ENCODE data around the gene ITGAL.

Gene ITGAL

DNA sequence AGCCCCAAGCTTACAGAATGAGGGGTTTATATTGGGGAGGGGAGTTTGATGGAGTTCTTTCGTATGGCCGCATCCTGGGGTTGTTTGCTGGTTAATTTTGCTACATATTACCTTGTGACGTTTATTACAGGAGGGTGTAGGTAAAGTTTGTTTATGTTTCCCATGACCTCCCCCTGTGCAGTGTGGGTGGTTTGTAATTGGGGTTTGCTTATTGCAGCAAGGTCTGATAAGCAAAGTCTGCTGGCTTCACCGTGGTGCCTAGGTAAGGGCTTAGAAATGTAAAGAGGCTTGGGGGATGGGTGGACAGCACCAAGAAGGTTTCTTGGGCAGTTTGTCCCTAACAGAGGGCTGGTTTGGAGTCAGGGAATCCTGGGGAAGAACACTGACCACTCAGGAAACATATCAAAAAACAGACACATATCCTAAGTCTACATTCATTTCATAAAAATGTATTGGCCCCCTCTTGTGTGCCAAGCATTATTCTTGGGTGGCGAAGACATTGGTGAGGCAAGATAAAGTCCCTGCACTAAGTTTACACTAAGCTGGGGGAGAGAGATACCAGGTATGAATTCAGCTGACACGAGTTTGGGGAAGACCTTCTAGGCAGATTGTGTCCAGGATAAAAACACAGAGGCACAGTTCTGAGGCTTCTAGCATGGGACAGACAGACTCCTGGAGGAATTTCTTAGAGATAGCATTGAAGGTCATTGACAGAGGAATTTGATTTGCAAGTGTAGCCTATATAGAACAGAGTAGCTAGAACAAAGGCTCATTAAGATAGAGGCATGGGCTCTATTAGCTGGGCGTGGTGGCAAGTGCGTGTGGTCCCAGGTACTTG is 76.1 kb downstream of the ITGAL start:
- no peak for DNase-seq

GRCh38 chr16:30551781-30552180 is 79.2 kb downstream of the ITGAL start:
- DNase-seq = no peak

DNA sequence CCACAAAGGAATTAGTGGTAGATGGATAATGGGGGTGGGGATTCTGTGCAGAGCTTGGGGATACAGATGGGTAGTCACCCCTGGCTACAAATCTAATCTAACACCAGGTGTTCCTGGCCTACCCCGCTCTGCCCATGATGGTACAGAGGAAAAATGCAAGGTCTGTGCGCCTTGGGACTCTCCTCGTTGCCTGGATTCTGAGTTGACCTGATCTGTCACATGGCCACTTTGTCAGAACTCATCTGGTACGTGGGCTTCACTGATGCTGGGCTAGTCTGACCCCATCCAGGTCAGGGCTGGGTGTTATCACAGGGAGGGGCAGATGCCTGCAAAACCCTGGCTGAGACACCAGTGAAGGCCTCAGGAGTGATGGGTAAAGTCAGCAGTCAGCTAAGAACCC is 80.4 kb downstream of the ITGAL start:
- DNase-seq = no peak

GRCh38 chr16:30553393-30553899 is 80.9 kb downstream of the ITGAL start:
- no peak for DNase-seq

DNA sequence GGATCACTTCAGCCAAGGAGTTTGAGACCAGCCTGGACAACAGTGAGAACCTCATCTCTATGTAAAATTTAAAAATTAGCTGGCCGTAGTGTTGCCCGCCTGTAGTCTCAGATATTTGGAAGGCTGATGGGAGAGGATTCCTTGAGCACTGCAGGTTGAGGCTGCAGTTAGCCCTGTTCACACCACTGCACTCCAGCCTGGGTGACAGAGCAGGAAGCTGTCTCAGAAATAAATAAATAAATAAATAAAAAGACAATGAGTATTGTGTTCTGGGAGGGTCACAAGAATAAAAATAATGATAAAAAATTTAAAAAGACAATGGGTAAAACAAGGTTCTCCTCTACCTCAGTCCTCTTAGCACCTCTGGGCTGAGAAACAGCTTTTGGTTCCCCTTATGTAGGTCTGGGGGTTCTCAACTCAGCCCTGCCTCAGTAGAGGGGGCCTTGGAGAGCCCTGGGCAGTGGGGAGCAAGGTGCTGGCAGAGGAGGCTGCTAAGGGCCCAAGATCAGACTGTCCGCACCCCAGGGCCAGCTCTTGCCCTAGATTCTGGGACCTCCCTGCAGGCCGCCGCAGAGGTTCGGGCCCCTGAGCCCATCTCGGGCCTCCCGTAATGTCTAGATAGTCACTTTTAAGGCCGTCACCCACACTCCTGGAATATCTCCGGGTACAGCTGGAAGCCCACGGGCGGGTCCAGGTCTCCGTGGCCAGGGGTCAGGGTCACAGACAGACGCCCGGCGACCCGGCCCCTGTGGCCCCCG is 82.2 kb downstream of the ITGAL start:
- no peak for DNase-seq

DNA sequence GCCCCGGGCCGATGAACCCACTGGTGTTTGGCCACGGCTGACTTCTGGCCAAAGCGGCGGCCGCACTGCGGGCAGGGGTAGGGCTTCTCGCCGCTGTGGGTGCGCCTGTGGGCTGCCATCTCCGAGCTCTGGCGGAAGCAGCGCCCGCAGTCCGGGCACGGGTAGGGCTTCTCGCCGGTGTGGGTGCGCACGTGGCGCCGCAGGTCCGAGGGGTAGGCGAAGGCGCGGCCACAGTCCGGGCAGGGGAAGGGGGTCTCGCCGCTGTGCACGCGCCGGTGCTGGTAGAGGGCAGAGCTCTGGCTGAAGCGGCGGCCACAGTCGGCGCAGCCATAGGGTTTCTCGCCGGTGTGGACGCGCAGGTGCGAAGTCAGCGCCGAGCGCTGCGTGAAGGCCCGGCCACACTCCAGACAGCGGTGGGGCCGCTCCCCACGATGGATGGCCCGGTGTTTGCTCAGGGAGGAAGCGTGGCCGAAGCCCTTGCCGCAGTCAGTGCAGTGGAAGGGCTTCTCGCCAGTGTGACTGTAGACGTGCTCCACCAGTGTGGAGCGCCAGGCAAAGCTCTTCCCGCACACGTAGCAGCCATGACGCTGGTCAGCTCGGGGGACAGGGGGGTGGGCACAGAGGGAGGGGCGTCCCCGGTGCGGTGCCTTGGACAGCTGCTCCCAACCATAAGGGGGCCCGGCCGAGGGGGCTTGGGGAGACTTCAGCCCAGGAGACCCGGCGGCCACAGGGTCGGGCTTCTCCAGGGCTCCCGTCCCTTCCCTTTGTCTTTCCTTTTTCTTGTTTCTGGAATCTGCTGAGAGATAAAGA is 83.0 kb downstream of the ITGAL start:
- no peak for DNase-seq

DNA sequence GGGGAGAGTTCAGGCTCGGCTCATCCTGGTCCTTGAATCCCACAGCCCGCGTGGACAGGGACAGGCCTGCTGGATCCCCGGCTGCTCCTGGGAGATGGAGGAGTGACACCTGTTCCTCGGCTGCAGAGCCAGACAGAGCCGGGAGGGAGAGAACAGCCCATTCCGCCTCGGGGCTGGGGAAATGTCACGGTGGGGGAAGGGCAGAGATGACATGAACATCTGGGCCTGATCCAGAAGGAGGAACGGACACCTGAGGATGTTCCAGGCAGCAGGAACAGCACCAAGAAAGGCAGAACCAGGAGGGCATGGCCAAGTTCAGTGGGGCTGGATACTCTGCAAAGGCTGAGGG is 83.6 kb downstream of the ITGAL start:
- peak in 1 of 2 experiments; percentile 26 for DNase-seq

- DNase-seq = no peak
These were observed 85.1 kb downstream of the ITGAL start for GRCh38 chr16:30557707-30557956.

GRCh38 chr16:30557957-30558788 is 85.6 kb downstream of the ITGAL start, which contains the start of gene ZNF764:
ZNF764 (minus strand) TSS chr16:30558374; CDS start chr16:30558182, 192 bp downstream.
- peak; percentile 95 to 99 for DNase-seq

DNA sequence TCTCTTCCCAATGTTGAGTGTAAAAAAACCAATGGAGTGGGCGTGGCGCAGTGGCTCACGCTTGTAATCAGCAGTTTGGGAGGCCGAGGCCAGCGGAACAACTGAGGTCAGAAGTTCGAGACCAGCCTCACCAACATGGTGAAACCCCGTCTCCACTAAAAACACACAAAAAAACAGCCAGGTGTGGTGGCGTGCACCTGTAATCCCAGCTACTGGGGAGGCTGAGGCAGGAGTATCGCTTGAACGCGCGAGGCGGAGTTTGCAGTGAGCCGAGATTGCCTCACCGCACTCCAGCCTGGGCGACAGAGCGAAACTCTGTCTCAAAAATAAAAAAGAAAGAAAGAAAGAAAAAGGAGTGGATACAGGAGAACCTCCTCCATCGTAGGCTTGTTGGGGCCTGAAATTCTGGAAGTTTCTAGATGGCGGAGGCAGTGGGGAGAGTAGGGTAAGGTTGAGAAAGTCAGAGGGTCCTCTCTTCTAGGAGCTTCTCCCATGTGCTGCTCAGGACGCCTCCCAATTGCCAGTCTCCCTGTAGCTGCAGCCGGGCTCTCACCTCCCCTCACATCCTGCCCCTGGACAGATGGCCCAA is 86.3 kb downstream of the ITGAL start:
- DNase-seq = peak; percentile 24 to 36

- DNase-seq = no peak
These were observed 87.1 kb downstream of the ITGAL start for GRCh38 chr16:30559690-30560089.

GRCh38 chr16:30561089-30561816 is 88.7 kb downstream of the ITGAL start:
- DNase-seq = no peak

GRCh38 chr16:30562021-30562420 is 89.5 kb downstream of the ITGAL start:
- no peak for DNase-seq

DNA sequence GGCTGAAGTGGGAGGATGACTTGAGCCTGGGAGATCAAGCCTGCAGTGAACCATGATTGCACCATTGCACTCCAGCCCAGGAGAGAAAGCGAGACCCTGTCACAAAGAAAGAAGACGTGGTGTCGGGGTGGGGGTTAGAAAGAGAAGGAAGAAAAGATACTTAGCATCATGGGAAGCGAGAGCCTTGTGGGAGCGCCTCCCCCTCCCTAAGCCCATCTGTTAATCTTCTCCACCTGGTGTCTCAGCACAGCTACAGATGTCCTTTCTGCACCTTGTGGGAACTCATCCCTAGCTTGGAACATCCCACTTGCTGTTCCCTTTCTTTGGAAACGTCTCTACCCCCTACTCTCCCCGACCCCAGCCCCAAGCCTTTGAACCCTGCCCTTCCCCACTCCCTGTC is 93.0 kb downstream of the ITGAL start:
- DNase-seq = peak; percentile 48 to 86

- no peak for DNase-seq
These were observed 93.4 kb downstream of the ITGAL start for GRCh38 chr16:30565984-30566383.

GRCh38 chr16:30566531-30566930 is 94.0 kb downstream of the ITGAL start:
- DNase-seq = no peak

DNA sequence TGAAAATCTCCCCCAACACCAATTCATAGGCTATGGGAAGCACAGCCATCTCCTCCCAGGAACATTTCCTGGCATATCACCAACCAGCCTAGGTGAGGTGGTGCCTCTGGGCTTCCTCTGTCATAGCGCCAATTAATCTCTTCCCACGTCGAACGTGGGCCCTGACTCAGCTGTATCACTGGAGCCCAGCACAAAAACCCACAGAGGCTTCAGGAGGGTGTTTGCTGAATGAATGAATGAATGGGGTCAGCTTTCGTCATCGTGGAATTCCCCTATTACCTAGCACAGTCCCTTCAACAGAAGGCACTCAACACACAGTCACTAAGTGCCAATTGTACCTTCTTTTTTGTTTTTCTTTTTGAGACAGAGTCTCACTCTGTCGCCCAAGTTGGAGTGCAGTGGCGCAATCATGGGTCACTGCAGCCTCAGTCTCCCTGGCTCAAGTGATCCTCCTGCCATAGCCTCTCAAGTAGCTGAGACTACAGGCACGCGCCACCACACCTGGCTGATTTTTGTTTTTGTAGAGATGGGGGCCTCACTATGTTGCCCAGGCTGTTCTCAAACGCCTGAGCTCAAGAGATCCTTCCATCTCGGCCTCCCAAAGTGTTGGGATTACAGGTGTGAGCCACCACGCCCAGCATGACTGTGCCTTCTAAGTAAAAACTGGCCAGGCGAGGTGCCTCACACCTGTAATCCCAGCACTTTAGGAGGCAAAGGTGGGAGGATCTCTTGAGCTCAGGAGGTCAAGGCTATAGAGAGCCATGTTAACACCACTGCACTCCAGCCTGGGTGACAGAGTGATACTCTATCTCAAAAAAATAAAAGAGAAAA is 94.8 kb downstream of the ITGAL start:
- DNase-seq = no peak

GRCh38 chr16:30567991-30568638 is 95.6 kb downstream of the ITGAL start:
- DNase-seq = no peak

DNA sequence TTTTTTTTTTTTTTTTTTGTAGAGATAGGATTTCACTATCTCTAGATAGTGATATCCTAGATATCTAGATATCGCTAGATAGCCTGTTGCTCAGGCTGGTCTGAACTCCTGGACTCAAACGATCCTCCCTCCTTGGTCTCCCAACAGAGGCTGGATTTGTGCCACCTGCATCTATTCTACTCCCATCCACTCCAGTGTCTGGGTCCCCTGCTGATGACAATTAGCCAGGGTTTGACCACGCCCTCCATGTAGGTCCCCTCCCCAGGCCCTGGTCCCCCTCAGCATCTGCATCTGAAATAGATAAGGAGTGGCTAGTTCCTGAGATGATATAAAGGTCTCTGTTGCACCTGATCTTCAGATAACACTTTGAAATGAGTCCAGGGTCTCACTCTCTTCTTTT is 96.7 kb downstream of the ITGAL start:
- DNase-seq = no peak

Measured in NCI-H524 (cell line).